BE2C (cell line): ENCODE measurements around the gene CCN2.

Source experiments
- DNase-seq: peaks from one replicate; pipeline ENCODE4 v3.0.0-alpha.2; 2020
- H3K27me3 ChIP-seq: fragments of 250-450 bp; sonication (Bioruptor Pico); 2 replicates; pipeline ENCODE4 v1.5.1; 2020; ENCODE audit warnings: mild to moderate bottlenecking
- H3K36me3 ChIP-seq: fragments of 250-450 bp; sonication (Bioruptor Pico); 2 replicates; pipeline ENCODE4 v1.5.1; 2020; ENCODE audit warnings: mild to moderate bottlenecking
- H3K4me1 ChIP-seq: fragments of 250-450 bp; sonication (Bioruptor Pico); 2 replicates; pipeline ENCODE4 v1.5.1; 2020
- H3K4me3 ChIP-seq: 2 replicates; pipeline ENCODE4 v1.5.1; 2011; ENCODE audit warnings: low read depth, low read length
- H3K9me3 ChIP-seq: fragments of 250-450 bp; sonication (Bioruptor Pico); 2 replicates; pipeline ENCODE4 v1.5.1; 2020
- CTCF ChIP-seq: IDR thresholded peaks from 2 replicates; pipeline ENCODE4 v1.5.1; 2012; ENCODE audit warnings: mild to moderate bottlenecking, low read depth, low read length

CCN2 gene

DNA sequence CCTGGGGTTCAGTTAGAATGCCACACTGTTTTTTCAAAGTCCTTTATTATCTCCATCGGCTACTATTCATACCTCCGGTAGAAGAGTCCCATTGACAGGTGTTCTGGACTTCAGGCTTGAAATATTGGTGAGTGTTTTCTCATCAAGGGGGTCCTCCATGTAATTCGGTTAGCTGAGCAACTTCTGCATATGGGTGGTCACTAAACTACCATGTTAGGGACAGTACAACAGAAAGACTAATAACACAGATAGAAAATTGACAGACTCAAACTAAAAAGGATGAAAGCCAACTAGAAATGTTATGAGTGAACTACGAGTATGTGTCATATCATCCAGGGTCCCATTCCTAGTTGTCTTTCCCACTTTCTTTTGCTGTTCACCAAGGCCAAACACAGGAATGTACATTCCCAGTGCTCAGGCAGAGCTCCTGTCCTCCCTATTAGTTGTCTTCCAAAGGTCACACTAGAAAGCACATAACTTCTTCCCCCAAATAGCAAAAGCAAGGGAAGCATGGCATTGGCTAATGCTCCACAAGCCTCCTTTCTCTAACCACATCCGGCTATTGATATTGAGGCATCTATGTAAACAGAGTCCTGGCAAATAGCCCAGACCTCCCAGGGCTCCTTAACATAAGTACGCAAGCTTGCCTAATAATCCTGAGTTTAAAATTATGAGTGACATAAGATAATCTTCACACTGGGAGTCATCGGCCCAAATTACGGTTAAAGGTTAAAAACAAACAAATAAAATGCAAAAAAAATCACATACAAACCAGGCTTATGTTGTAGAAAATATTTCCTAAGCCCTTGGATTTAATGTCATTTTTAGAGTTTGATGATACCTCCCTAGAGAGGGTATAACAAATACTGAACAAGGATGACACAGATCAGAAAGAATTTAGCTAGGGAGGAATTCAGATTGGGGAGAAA, 13.2 kb downstream of the CCN2 start:
- H3K4me1 ChIP-seq: no peaks in the 10 kb centered on the region
- DNase-seq: no peak
- H3K36me3 ChIP-seq: no peaks in the 10 kb centered on the region
- no peaks in the 10 kb centered on the region for H3K9me3 ChIP-seq
- TF ChIP-seq CTCF: no peak
- no peaks in the 10 kb centered on the region for H3K27me3 ChIP-seq
- H3K4me3 ChIP-seq: no peak overlapping the region

DNA sequence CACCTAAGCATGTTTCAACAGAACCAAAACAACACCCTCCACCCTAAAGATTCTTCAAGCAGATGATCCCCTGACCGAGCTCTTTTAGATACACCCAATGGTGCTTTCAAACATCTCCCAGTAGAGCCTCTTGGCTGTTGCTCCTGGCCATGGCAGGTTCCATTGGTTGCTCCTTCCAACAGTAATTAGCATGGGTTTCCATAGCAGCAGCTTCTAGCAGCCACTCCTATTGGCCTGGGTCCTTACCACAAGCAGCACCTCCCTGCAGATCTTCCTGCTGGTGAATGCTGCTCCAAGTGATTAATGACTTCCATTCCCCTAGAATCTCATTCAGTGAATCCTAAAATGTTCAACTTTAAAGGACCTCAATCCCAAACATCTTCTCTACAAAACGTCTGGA, 13.9 kb downstream of the CCN2 start:
- Histone ChIP-seq H3K36me3 (no peaks in the 10 kb centered on the region), H3K27me3 (peaks cover 6% of the 10 kb centered on the region; the same call in 1 of the 2 replicates), H3K9me3 (no peaks in the 10 kb centered on the region), H3K4me1 (no peaks in the 10 kb centered on the region), H3K4me3 (no peak overlapping the region)
- no peak for DNase-seq
- no peak for TF ChIP-seq CTCF

- H3K36me3 ChIP-seq: no peaks in the 10 kb centered on the region
- H3K27me3 ChIP-seq: peaks cover 7% of the 10 kb centered on the region; the same call in 1 of the 2 replicates
- H3K4me3 ChIP-seq: no peak overlapping the region
- no peak for TF ChIP-seq CTCF
- H3K4me1 ChIP-seq: no peaks in the 10 kb centered on the region
- no peak for DNase-seq
- no peaks in the 10 kb centered on the region for H3K9me3 ChIP-seq
These were observed 15.0 kb downstream of the CCN2 start for GRCh38 chr6:131936156-131936555.

DNA sequence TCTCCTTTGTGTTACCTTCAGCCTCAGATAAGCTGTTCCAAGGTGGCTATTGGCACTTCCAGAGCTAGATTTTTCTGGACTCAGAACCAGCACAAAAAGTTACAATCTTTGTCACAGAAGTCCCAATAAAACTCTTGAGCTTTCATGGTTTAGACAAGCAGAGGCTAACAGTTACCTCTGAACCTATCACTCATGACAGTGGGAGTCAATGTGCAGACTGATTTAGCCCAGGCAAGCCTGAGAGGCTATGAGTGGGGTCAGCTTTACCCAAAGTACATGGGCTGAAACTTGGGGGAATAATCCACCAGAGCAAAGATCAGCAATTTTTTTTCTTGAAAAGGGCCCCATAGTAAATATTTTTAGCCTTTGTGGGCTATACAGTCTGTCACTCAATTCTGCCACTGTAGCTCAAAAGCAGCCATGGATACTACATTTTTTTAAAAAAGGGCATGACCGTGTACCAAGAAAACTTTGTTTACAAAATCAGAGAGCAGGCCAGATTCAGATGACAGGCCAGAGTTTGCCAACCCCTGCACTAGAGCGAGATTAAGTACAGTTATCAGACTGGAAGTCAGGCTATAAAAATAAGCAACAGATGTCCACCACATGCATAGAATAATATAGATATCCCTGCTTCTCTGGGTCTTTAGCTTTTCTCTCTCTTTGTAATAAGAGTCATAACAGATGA, 20.0 kb downstream of the CCN2 start:
- Histone ChIP-seq H3K27me3 (peaks cover 7% of the 10 kb centered on the region; the same call in 1 of the 2 replicates), H3K4me1 (no peaks in the 10 kb centered on the region), H3K4me3 (no peak overlapping the region), H3K36me3 (no peaks in the 10 kb centered on the region), H3K9me3 (no peaks in the 10 kb centered on the region)
- DNase-seq: no peak
- no peak for TF ChIP-seq CTCF

GRCh38 chr6:131929976-131930375, 21.2 kb downstream of the CCN2 start:
- TF ChIP-seq CTCF: no peak
- H3K36me3 ChIP-seq: no peaks in the 10 kb centered on the region
- peaks cover 7% of the 10 kb centered on the region; the same call in 1 of the 2 replicates for H3K27me3 ChIP-seq
- H3K4me3 ChIP-seq: no peak overlapping the region
- H3K9me3 ChIP-seq: no peaks in the 10 kb centered on the region
- no peaks in the 10 kb centered on the region for H3K4me1 ChIP-seq
- DNase-seq: no peak
